Measurements from ENCODE around the gene SCFD2.

DNA sequence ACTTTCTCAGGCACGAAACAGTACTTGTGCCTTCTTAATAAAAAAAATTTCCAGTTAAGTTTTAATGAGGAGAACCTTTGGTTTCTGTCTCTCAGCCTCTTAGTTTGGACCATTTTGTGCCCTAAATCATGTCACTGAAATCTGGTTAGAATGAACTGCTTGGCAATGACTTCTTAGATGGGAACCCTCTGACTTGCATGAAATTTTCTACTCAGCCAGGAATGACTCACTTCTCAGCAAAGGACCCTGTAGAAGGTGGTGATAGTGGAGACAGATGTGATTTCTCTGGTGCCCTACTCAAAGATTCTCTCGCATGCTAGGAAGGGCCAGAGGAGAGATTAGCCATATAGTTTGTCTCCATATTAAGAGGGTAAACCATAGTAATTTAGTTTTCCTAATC, 453.3 kb downstream of the SCFD2 start:
- TF ChIP-seq POLR2AphosphoS5 (IDR thresholded peaks at IDR 0.05; ENCODE audit: low read depth, low read length), result no peak
- TF ChIP-seq FOXP2 (optimal IDR thresholded peaks at IDR 0.05; ENCODE audit: borderline replicate concordance, extremely low read depth, extremely low read length, insufficient read depth), result no peak
- no peak for TF ChIP-seq REST (IDR thresholded peaks at IDR 0.05; ENCODE audit: insufficient read depth in 1 of 2, low read depth in 2 of 2, low read length in 2 of 2)
- no peak for TF ChIP-seq SIN3A (IDR thresholded peaks at IDR 0.05; ENCODE audit: borderline replicate concordance, insufficient read depth, low read length)
- TF ChIP-seq TAF1 (IDR thresholded peaks at IDR 0.05; ENCODE audit: borderline replicate concordance, insufficient read depth, low read length), result no peak

Measured in PFSK-1 (cell line).